ENCODE results near the gene RPS15. TPM values are rescaled to one million over a fixed set of nuclear protein-coding genes. Genes with fewer than 3 reads are reported as not detected.
A peak's percentile ranks its signal among the peaks of the same experiment; 100 is the strongest.

The RPS15 gene
- total RNA-seq, 1 donor: 318 TPM

DNA sequence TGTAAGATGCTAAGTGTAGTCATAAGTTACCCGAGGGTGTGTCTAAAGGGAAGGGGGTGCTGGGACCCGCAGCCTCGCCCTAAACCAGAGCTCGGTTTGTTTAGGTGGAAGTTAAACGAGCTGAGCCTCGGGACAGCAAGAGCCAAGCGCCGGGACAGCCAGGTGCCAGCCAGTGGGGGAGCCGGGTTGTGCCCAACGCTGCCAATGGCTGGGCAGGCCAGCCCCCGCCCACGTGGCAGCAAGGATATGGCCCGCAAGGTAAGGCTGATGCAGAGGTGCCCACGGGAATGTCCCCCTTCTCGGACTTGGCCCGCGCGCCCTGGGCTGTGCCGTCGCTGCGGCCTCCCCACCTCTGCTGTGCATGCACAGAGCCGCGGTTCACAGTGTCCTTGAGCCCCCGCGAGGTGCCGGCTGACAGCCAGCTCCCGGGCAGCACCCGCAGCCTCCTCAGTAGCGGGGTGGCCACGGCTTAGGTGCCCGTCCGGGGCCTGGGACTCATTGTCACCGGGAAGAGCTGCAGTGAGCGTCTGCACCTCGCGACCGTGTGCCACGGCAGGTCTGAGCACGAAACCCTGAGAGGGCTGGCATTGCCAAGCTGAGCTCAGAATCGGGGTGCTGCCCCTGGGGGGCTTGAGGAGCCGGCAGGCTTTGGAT lies 9.3 kb upstream of the RPS15 start:
- Histone ChIP-seq H3K36me3 (ENCODE audit: insufficient read depth, low read length) (peaks cover 69% of the 10 kb centered on the region), H3K27me3 (ENCODE audit: insufficient read depth, low read length) (no peaks in the 10 kb centered on the region), H3K4me2 (ENCODE audit: insufficient read depth, low read length) (no peak overlapping the region), H3K9me3 (ENCODE audit: low read depth, low read length) (no peaks in the 10 kb centered on the region), H2AFZ (ENCODE audit: low read length) (no peak overlapping the region), H3K79me2 (ENCODE audit: insufficient read depth, low read length) (peaks cover 60% of the 10 kb centered on the region), H3K27ac (ENCODE audit: low read depth, low read length) (no peak overlapping the region), H3K4me3 (ENCODE audit: insufficient read depth, low read length) (no peak overlapping the region), H4K20me1 (ENCODE audit: insufficient read depth, low read length) (peaks cover 33% of the 10 kb centered on the region), H3K4me1 (ENCODE audit: insufficient read depth, low read length) (no peaks in the 10 kb centered on the region)
- TF ChIP-seq, protein P1, sequence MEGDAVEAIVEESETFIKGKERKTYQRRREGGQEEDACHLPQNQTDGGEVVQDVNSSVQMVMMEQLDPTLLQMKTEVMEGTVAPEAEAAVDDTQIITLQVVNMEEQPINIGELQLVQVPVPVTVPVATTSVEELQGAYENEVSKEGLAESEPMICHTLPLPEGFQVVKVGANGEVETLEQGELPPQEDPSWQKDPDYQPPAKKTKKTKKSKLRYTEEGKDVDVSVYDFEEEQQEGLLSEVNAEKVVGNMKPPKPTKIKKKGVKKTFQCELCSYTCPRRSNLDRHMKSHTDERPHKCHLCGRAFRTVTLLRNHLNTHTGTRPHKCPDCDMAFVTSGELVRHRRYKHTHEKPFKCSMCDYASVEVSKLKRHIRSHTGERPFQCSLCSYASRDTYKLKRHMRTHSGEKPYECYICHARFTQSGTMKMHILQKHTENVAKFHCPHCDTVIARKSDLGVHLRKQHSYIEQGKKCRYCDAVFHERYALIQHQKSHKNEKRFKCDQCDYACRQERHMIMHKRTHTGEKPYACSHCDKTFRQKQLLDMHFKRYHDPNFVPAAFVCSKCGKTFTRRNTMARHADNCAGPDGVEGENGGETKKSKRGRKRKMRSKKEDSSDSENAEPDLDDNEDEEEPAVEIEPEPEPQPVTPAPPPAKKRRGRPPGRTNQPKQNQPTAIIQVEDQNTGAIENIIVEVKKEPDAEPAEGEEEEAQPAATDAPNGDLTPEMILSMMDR (IDR thresholded peaks at IDR 0.05; ENCODE audit: extremely low read depth, low read depth, low read length): no peak
- no peak for DNase-seq (ENCODE audit: insufficient read length, low spot score, missing footprints)

DNA sequence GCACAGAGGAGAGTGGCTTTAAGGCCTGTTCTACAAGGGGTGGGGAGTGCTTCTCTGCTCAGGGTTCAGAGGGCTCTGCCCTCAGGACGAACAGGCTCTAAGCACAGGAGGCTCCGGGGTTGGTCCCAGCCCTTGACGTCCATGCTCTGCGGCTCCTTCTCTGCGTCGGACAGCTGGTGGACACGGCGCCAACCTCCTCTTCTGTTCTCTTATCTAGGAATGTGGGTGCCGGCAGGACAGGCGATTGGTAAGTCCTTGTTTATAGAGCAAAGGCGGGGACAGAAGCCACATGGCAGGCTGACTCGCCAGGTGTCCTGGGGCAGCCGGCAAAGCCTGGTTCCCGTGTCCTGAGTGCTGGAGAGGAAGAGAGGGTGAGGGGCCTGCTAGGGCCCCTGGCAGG lies 8.4 kb upstream of the RPS15 start:
- H3K79me2 ChIP-seq (ENCODE audit: insufficient read depth, low read length): peaks cover 55% of the 10 kb centered on the region
- no peak overlapping the region for H3K27ac ChIP-seq (ENCODE audit: low read depth, low read length)
- H4K20me1 ChIP-seq (ENCODE audit: insufficient read depth, low read length): peaks cover 29% of the 10 kb centered on the region
- no peak overlapping the region for H3K4me2 ChIP-seq (ENCODE audit: insufficient read depth, low read length)
- H3K4me3 ChIP-seq (ENCODE audit: insufficient read depth, low read length): no peak overlapping the region
- no peaks in the 10 kb centered on the region for H3K9me3 ChIP-seq (ENCODE audit: low read depth, low read length)
- H2AFZ ChIP-seq (ENCODE audit: low read length): no peak overlapping the region
- no peaks in the 10 kb centered on the region for H3K4me1 ChIP-seq (ENCODE audit: insufficient read depth, low read length)
- H3K27me3 ChIP-seq (ENCODE audit: insufficient read depth, low read length): no peaks in the 10 kb centered on the region
- TF ChIP-seq, protein P1 (IDR thresholded peaks at IDR 0.05; ENCODE audit: extremely low read depth, low read depth, low read length): no peak
- H3K36me3 ChIP-seq (ENCODE audit: insufficient read depth, low read length): peaks cover 67% of the 10 kb centered on the region
- peak; percentile 90 for DNase-seq (ENCODE audit: insufficient read length, low spot score, missing footprints)

DNA sequence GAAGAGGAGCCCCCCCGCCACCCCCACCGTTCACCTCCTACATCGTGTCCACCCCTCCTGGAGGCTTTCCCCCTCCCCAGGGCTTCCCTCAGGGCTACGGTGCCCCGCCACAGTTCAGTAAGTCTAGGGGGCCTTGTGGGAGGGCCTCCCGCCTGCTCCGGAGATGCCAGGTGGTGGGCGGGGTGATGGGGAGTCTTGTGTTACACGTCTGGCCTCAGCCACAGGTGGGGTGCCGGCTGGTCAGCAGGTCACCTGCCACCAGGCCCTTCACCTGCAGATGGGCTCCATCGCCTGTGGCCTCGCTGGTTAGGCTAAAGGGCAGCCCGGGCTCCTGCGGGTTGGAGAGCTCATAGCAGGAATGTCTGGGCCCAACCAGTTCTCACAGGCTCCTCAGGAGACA lies 8.0 kb upstream of the RPS15 start:
- no peak overlapping the region for H3K4me3 ChIP-seq (ENCODE audit: insufficient read depth, low read length)
- no peak for DNase-seq (ENCODE audit: insufficient read length, low spot score, missing footprints)
- H3K27me3 ChIP-seq (ENCODE audit: insufficient read depth, low read length): no peaks in the 10 kb centered on the region
- TF ChIP-seq, protein P1 (IDR thresholded peaks at IDR 0.05; ENCODE audit: extremely low read depth, low read depth, low read length): no peak
- no peaks in the 10 kb centered on the region for H3K9me3 ChIP-seq (ENCODE audit: low read depth, low read length)
- no peak overlapping the region for H3K4me2 ChIP-seq (ENCODE audit: insufficient read depth, low read length)
- H3K79me2 ChIP-seq (ENCODE audit: insufficient read depth, low read length): peaks cover 50% of the 10 kb centered on the region
- no peak overlapping the region for H2AFZ ChIP-seq (ENCODE audit: low read length)
- H4K20me1 ChIP-seq (ENCODE audit: insufficient read depth, low read length): peaks cover 25% of the 10 kb centered on the region
- no peaks in the 10 kb centered on the region for H3K4me1 ChIP-seq (ENCODE audit: insufficient read depth, low read length)
- H3K27ac ChIP-seq (ENCODE audit: low read depth, low read length): no peak overlapping the region
- peaks cover 64% of the 10 kb centered on the region for H3K36me3 ChIP-seq (ENCODE audit: insufficient read depth, low read length)

DNA sequence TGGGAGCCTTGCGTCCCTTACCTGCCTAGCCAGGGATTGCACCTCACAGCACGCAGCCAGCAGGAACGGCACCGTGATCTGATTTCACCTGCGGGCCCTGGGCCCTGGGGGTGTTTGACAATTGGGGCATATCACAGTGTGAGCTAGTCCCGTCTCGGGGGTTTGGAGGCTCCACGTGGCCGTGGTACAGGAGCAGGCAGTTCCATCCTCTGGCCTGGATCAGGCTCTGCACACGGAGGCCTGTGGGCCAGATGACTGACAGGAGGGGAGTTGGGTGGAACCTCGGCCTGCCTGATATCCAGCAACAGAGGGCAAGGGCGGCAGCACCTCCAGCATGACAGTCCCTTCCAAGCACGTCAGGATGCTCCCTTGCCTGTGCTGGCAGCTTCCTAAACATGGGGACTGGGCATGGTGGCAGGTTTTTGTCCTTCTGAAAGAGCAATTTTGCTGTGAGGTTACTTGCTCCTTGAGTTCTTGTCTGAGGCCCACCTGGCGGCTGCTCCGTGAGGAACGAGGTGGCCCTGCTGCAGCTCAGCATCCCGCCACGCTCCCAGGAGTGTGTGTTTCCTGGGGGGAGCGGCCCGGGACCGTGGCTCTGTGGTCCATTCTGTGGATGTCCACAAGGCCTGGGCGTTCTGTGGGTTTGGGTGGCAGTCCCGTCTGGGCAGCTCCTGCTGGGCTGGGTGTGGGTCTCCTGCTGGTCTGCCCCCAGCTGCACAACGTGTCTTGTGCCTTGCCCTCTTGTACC lies 6.3 kb upstream of the RPS15 start:
- H4K20me1 ChIP-seq (ENCODE audit: insufficient read depth, low read length): peaks cover 24% of the 10 kb centered on the region
- peaks cover 34% of the 10 kb centered on the region for H3K79me2 ChIP-seq (ENCODE audit: insufficient read depth, low read length)
- no peak overlapping the region for H3K4me3 ChIP-seq (ENCODE audit: insufficient read depth, low read length)
- H3K36me3 ChIP-seq (ENCODE audit: insufficient read depth, low read length): peaks cover 58% of the 10 kb centered on the region
- no peak for DNase-seq (ENCODE audit: insufficient read length, low spot score, missing footprints)
- H3K4me2 ChIP-seq (ENCODE audit: insufficient read depth, low read length): no peak overlapping the region
- TF ChIP-seq, protein P1 (IDR thresholded peaks at IDR 0.05; ENCODE audit: extremely low read depth, low read depth, low read length): no peak
- H3K4me1 ChIP-seq (ENCODE audit: insufficient read depth, low read length): peaks cover 5% of the 10 kb centered on the region
- no peak overlapping the region for H2AFZ ChIP-seq (ENCODE audit: low read length)
- H3K9me3 ChIP-seq (ENCODE audit: low read depth, low read length): no peaks in the 10 kb centered on the region
- no peak overlapping the region for H3K27ac ChIP-seq (ENCODE audit: low read depth, low read length)
- H3K27me3 ChIP-seq (ENCODE audit: insufficient read depth, low read length): no peaks in the 10 kb centered on the region
